Naive thymus-derived CD8-positive, alpha-beta T cell (primary cell): ENCODE results near the gene KCTD10. TPM values are rescaled to one million over a fixed set of nuclear protein-coding genes. Genes with fewer than 3 reads are reported as not detected.

Experiments
- ATAC-seq, 2 donors: fragments of 150-1000 bp; cut with Tn5 transposase in 1 of 2; sonication (Bioruptor Pico), chemical (Tn5 transposase) in 1 of 2; 1 replicate in 1 of 2; 2 replicates in 1 of 2; pipeline ENCODE4 v1.10.0; 2021; ENCODE audit warnings: mild to moderate bottlenecking in 2 of 2, moderate library complexity in 2 of 2
- POLR2A ChIA-PET: fragments of 350-600 bp; sonication (Branson Sonifier 250); formaldehyde crosslinking; loops from one replicate; lab custom pipeline; 2021; ENCODE audit warnings: antibody characterized with exemption; lab: Charles Lee
- DNase-seq, 10 donors: peaks; one replicate each; pipeline versions ENCODE4 v3.0.0 to v3.0.0-alpha.2; 2020 to 2022
- H3K27ac Mint-ChIP-seq, 10 donors: one replicate each; pipeline ENCODE4 v1.8.0; 2020 to 2022; ENCODE audit warnings: mild to moderate bottlenecking in 10 of 10, mixed read lengths in 10 of 10, moderate library complexity in 4 of 10, inconsistent platforms in 1 of 10
- H3K27me3 Mint-ChIP-seq, 5 donors: one replicate each; pipeline ENCODE4 v1.8.0; 2021 to 2022; ENCODE audit warnings: mixed read lengths in 5 of 5
- H3K36me3 Mint-ChIP-seq, 3 donors: one replicate each; pipeline ENCODE4 v1.8.0; 2020 to 2022; ENCODE audit warnings: mixed read lengths in 3 of 3, mild to moderate bottlenecking in 2 of 3, inconsistent platforms in 1 of 3
- H3K4me1 Mint-ChIP-seq, 4 donors: one replicate each; pipeline ENCODE4 v1.8.0; 2021 to 2022; ENCODE audit warnings: mixed read lengths in 4 of 4
- H3K4me3 Mint-ChIP-seq, 10 donors: one replicate each; pipeline ENCODE4 v1.8.0; 2020 to 2022; ENCODE audit warnings: mild to moderate bottlenecking in 10 of 10, mixed read lengths in 10 of 10, moderate library complexity in 6 of 10, inconsistent platforms in 1 of 10
- H3K9me3 Mint-ChIP-seq, 9 donors: one replicate each; pipeline ENCODE4 v1.8.0; 2020 to 2022; ENCODE audit warnings: mixed read lengths in 9 of 9, mild to moderate bottlenecking in 3 of 9, inconsistent platforms in 1 of 9, moderate library complexity in 1 of 9
- polyA plus RNA-seq, 3 donors: library from polyadenylated mRNA; unstranded; fragments of 300-500 nt; fragmentation: Illumina TruSeq; gene quantifications; one replicate each; pipeline ENCODE4 v1.2.3, GENCODE V29; 2021
- total RNA-seq, 8 experiments: library from RNA in 2 of 8; stranded (reverse) in 2 of 8; gene quantifications; one replicate each; pipeline ENCODE4 v1.2.3 and lab custom pipeline; 2021 to 2026

The KCTD10 gene, protein sequence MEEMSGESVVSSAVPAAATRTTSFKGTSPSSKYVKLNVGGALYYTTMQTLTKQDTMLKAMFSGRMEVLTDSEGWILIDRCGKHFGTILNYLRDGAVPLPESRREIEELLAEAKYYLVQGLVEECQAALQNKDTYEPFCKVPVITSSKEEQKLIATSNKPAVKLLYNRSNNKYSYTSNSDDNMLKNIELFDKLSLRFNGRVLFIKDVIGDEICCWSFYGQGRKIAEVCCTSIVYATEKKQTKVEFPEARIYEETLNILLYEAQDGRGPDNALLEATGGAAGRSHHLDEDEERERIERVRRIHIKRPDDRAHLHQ
- total RNA-seq, result 10 to 100 TPM; 25.8 to 30.0 TPM
- polyA plus RNA-seq, result 10 to 100 TPM; 16.3 to 21.6 (median 20.0) TPM
- 18.3 to 55.2 (median 42.5) reads per million in 6 experiments for total RNA-seq (lab: John Stamatoyannopoulos, UW)

GRCh38 chr12:109477185-109477962 lies at the start of gene KCTD10, which contains the start of gene UBE3B:
KCTD10 (minus strand) TSS chr12:109477300; CDS start chr12:109477262, 38 bp downstream.
UBE3B (plus strand) TSS chr12:109477634; CDS start chr12:109483552, 5,918 bp downstream.
- no peaks in the 10 kb centered on the region for H3K27me3 Mint-ChIP-seq
- peaks cover 17 to 53% (median 52%) of the 10 kb centered on the region in 4 donors for H3K4me1 Mint-ChIP-seq
- H3K9me3 Mint-ChIP-seq, result no peaks in the 10 kb centered on the region
- peak within 1 kb of the TSS; percentile 97 to 99 (median 99) for H3K27ac Mint-ChIP-seq
- POLR2A ChIA-PET, result interaction anchor here (1.0 to 1.6 kb wide), 7 partner anchors 12 to 916 kb away, joined by 3 to 12 read pairs (median 3); partner anchors contain the start of genes ANKRD13A, MMAB, MVK and SART3
- H3K4me3 Mint-ChIP-seq, result peak within 1 kb of the TSS; percentile 94 to 99 (median 98)
- ATAC-seq, result peak; percentile 93 to 94
- H3K36me3 Mint-ChIP-seq, result peaks cover 0 to 4% (median 0%) of the 10 kb centered on the region in 3 donors
- peak; percentile 74 to 96 (median 85) for DNase-seq

GRCh38 chr12:109525279-109525585 lies 48.1 kb upstream of the KCTD10 start:
- Mint-ChIP-seq H3K4me3 (no peak overlapping the region), H3K27ac (peak overlapping the region in 1 of 10 donors; percentile 5), H3K27me3 (no peaks in the 10 kb centered on the region), H3K36me3 (peaks cover 0 to 83% (median 16%) of the 10 kb centered on the region in 3 donors), H3K9me3 (no peaks in the 10 kb centered on the region), H3K4me1 (no peaks in the 10 kb centered on the region)
- ATAC-seq, result no peak
- peak in 1 of 10 donors; percentile 24 for DNase-seq
- POLR2A ChIA-PET, result no interaction called here

DNA sequence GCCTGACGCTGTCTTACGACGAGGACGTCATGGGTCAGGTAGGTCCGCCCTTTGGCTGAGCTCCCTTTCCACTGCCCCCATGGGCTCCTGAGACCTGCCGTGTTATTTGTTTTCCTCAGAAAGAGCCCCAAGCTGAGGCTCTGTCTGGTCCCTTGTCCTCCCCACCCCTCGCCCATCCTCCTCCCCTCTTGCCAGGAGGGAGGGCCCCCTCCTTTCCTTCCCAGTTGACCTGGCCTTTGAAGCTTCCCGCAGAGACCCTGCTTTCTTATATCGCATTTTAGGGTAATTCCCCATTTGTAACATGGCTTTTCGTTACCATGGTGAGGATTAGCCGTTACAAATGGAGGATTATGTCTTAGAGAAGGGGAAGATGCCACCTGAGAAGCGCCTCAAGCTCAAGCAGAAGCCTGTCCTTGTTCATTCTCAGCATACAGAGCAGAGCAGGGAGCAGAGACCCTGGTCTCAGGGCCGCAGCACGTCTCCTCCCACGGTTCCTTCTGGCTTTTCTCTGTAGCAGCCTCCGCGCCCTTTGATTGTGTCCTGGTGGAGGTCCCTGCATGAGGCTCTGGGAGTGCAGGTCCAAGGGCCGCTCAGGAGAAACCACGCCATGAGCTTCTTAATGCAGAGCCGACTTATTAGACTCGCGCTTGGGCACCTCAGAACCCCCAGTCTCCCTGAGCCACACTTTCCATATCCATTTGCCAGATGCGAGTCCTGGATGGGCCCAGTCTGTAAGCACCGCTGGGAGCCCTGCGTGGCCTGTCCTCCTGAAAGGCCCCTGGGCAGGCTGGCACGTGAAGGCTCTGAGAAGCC lies 47.6 kb upstream of the KCTD10 start:
- Mint-ChIP-seq H3K27ac (peak overlapping the region in 1 of 10 donors; percentile 5), H3K9me3 (no peaks in the 10 kb centered on the region), H3K4me1 (no peaks in the 10 kb centered on the region), H3K4me3 (no peak overlapping the region), H3K36me3 (peaks cover 0 to 78% (median 14%) of the 10 kb centered on the region in 3 donors), H3K27me3 (no peaks in the 10 kb centered on the region)
- no peak for ATAC-seq
- POLR2A ChIA-PET, result no interaction called here
- DNase-seq, result peak in 1 of 10 donors; percentile 46

DNA sequence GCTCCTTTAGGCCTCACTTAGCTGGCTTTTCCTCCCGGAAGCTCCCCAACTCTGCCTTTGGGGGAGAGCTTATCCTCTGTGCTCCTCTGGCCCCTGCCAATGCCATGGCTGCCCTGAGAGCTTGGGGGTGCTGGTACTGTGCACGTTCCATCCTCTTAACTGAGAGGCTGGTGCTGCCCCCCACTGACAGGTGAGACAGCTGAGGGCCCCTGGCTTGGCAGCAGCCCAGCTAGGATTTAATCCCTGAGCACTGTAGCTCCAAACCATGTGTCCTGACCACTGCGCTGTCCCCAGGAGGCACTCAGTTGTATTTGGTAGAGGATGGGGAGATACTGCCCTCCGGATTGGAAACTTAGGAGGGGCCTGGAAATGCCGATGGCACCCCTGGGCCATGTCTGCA lies 46.4 kb upstream of the KCTD10 start:
- peak in 1 of 10 donors; percentile 30 for DNase-seq
- ATAC-seq, result no peak
- peaks cover 0 to 77% (median 17%) of the 10 kb centered on the region in 3 donors for H3K36me3 Mint-ChIP-seq
- peaks cover 0 to 3% (median under 1%) of the 10 kb centered on the region in 4 donors for H3K4me1 Mint-ChIP-seq
- no peak overlapping the region for H3K27ac Mint-ChIP-seq
- no peak overlapping the region for H3K4me3 Mint-ChIP-seq
- POLR2A ChIA-PET, result no interaction called here
- no peaks in the 10 kb centered on the region for H3K27me3 Mint-ChIP-seq
- H3K9me3 Mint-ChIP-seq, result no peaks in the 10 kb centered on the region

- H3K36me3 Mint-ChIP-seq, result peaks cover 0 to 77% (median 21%) of the 10 kb centered on the region in 3 donors
- peak overlapping the region in 1 of 10 donors; percentile 68 for H3K27ac Mint-ChIP-seq
- no peaks in the 10 kb centered on the region for H3K9me3 Mint-ChIP-seq
- ATAC-seq (no peak), DNase-seq (peak in 1 of 10 donors; percentile 45)
- POLR2A ChIA-PET, result no interaction called here
- H3K27me3 Mint-ChIP-seq, result no peaks in the 10 kb centered on the region
- no peak overlapping the region for H3K4me3 Mint-ChIP-seq
- peaks cover 0 to 3% (median 1%) of the 10 kb centered on the region in 4 donors for H3K4me1 Mint-ChIP-seq
Measured at GRCh38 chr12:109523071-109523470, 46.0 kb upstream of the KCTD10 start.

DNA sequence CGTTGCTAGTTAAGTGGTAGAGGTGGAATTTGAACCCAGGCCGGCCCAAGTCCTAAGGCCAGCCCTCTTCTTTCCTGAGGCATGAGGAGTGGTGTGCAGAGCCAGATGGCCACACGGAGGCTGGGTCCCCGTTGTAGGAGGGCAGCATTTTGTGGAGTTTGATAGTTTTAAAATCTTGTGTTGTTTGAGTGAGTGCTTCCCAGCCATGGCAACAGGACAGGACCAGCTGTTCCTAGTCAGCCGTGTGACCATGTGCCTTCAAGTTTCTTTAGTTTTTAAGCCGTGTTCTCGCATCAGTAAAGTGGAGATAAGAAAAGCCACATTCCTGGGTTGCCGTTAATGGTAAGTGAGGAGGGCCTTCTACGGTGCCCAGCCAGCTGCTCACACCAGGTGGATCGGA lies 44.7 kb upstream of the KCTD10 start:
- DNase-seq (no peak), ATAC-seq (no peak)
- H3K27ac Mint-ChIP-seq, result no peak overlapping the region
- peaks cover 2 to 81% (median 27%) of the 10 kb centered on the region in 3 donors for H3K36me3 Mint-ChIP-seq
- H3K4me1 Mint-ChIP-seq, result peaks cover 0 to 3% (median 1%) of the 10 kb centered on the region in 4 donors
- no peaks in the 10 kb centered on the region for H3K9me3 Mint-ChIP-seq
- no peaks in the 10 kb centered on the region for H3K27me3 Mint-ChIP-seq
- H3K4me3 Mint-ChIP-seq, result no peak overlapping the region
- POLR2A ChIA-PET, result no interaction called here

GRCh38 chr12:109519787-109520186 lies 42.7 kb upstream of the KCTD10 start:
- H3K27ac Mint-ChIP-seq, result no peak overlapping the region
- no peaks in the 10 kb centered on the region for H3K27me3 Mint-ChIP-seq
- POLR2A ChIA-PET, result no interaction called here
- H3K4me1 Mint-ChIP-seq, result peaks cover 0 to 3% (median 1%) of the 10 kb centered on the region in 4 donors
- no peak for ATAC-seq
- DNase-seq, result peak in 1 of 10 donors; percentile 36
- H3K9me3 Mint-ChIP-seq, result no peaks in the 10 kb centered on the region
- H3K4me3 Mint-ChIP-seq, result no peak overlapping the region
- H3K36me3 Mint-ChIP-seq, result peaks cover 6 to 80% (median 30%) of the 10 kb centered on the region in 3 donors

DNA sequence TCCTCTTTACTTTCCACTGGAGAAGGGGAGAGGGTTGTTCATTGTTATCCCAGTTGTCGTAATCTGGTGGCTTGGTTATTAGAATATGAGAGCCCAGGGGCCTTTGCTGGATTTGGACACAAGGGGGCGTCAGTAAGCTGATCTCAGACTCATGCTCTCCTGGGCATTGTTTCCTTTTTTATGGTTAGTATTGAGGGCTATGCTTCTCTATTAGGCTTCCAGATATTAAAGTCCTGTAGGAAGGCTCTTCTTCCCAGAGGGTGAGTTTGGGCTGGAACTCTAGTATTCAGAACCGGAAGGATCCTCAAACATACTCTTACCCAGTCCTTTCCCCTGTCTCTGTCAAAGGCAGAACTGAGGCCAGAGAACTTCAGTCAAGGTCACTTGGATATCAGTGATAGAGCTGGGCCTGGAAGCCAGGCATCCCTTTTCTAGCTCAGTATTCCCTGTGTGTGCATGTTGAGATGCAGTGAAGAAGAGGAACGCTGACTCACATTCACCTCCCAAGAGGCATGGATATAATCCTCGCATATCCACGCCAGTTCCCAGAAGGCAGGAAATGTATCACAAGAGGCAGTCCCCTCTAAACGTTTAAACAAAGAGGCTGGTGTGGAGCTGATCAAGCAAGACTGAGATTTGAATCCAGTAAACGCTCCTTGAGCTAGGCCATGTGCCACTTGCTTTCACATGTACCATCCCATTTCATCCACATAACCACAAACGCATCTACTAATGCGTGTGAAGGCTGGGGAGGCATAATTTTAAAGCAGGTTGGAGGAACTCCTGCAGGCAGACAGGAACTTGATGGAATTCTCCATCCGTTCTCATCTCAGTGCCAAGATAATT lies 41.9 kb upstream of the KCTD10 start:
- H3K36me3 Mint-ChIP-seq, result peaks cover 6 to 82% (median 34%) of the 10 kb centered on the region in 3 donors
- no peaks in the 10 kb centered on the region for H3K27me3 Mint-ChIP-seq
- H3K27ac Mint-ChIP-seq, result peak overlapping the region in 2 of 10 donors; percentile 7 to 14
- peak; percentile 49 to 52 for ATAC-seq
- POLR2A ChIA-PET, result no interaction called here
- H3K9me3 Mint-ChIP-seq, result no peaks in the 10 kb centered on the region
- H3K4me3 Mint-ChIP-seq, result no peak overlapping the region
- peak; percentile 17 to 73 (median 38) for DNase-seq
- H3K4me1 Mint-ChIP-seq, result peaks cover 0 to 3% (median 1%) of the 10 kb centered on the region in 4 donors

- peak in 1 of 10 donors; percentile 26 for DNase-seq
- H3K9me3 Mint-ChIP-seq, result no peaks in the 10 kb centered on the region
- ATAC-seq, result no peak
- H3K27me3 Mint-ChIP-seq, result no peaks in the 10 kb centered on the region
- H3K4me3 Mint-ChIP-seq, result no peak overlapping the region
- POLR2A ChIA-PET, result interaction anchor here (1.0 kb wide), 1 partner anchor 40 kb away, joined by 3 read pairs; the partner anchor contains the start of genes KCTD10 and UBE3B
- H3K27ac Mint-ChIP-seq, result peak overlapping the region in 1 of 10 donors; percentile 14
- peaks cover 0 to 3% (median 1%) of the 10 kb centered on the region in 4 donors for H3K4me1 Mint-ChIP-seq
- H3K36me3 Mint-ChIP-seq, result peaks cover 10 to 81% (median 30%) of the 10 kb centered on the region in 3 donors
Measured at GRCh38 chr12:109517619-109518018, 40.5 kb upstream of the KCTD10 start.

GRCh38 chr12:109513977-109514376 lies 36.9 kb upstream of the KCTD10 start:
- Mint-ChIP-seq H3K4me3 (no peak overlapping the region), H3K36me3 (peaks cover 18 to 94% (median 28%) of the 10 kb centered on the region in 3 donors), H3K27me3 (no peaks in the 10 kb centered on the region), H3K27ac (peak overlapping the region in 1 of 10 donors; percentile 83), H3K4me1 (peaks cover 0 to 5% (median 2%) of the 10 kb centered on the region in 4 donors), H3K9me3 (no peaks in the 10 kb centered on the region)
- DNase-seq, result no peak
- no peak for ATAC-seq
- POLR2A ChIA-PET, result interaction anchor here (0.7 kb wide), 1 partner anchor 193 kb away, joined by 3 read pairs; no protein-coding TSS in a partner anchor

DNA sequence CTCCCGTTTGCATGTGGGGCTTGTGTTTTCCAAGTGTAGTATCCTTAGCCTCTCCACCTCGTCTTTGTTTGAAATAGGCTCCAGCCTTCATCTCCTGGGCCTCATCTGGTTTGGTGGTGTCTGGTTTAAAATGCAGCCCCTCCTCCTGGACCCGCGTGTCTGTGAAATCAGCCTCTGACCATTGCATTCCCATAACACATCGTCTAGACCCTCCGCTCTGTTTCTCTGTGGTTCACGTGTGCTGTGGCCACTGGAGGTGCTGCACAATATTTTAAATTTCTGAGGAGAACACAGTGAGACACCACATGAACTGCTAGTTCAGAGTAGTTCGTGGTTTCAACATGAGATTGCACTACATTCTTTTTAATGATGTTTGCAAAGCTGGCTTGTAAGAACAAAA lies 36.0 kb upstream of the KCTD10 start:
- H3K36me3 Mint-ChIP-seq, result peaks cover 18 to 94% (median 23%) of the 10 kb centered on the region in 3 donors
- peak overlapping the region in 3 of 10 donors; percentile 1 to 49 (median 28) for H3K27ac Mint-ChIP-seq
- peaks cover 0 to 2% (median 0%) of the 10 kb centered on the region in 4 donors for H3K4me1 Mint-ChIP-seq
- no peaks in the 10 kb centered on the region for H3K27me3 Mint-ChIP-seq
- no peak for DNase-seq
- H3K4me3 Mint-ChIP-seq, result no peak overlapping the region
- H3K9me3 Mint-ChIP-seq, result no peaks in the 10 kb centered on the region
- POLR2A ChIA-PET, result no interaction called here
- ATAC-seq, result no peak
